OCI-LY1 (cell line): ENCODE results near the gene GPR176.
A peak's percentile ranks its signal among the peaks of the same experiment; 100 is the strongest.

ENCODE experiments used
- H2AFZ ChIP-seq: fragments of 200-600 bp; sonication (generic), shearing (Covaris generic); 2 replicates; pipeline ENCODE4 v1.6.0; 2014; ENCODE audit warnings: antibody characterized with exemption, mild to moderate bottlenecking, low read length
- H3F3A ChIP-seq: fragments of 200-600 bp; sonication (generic), shearing (Covaris generic); 2 replicates; pipeline ENCODE4 v1.6.0; 2014; ENCODE audit warnings: mild to moderate bottlenecking, antibody characterized with exemption, low read length, moderate library complexity; ENCODE audit not compliant: insufficient read depth
- H3K27ac ChIP-seq: fragments of 200-600 bp; sonication (generic); 2 replicates; pipeline ENCODE4 v1.5.1; 2014; ENCODE audit warnings: low read length, mixed run types, mild to moderate bottlenecking, low read depth; ENCODE audit not compliant: poor library complexity, severe bottlenecking
- H3K27me3 ChIP-seq: fragments of 200-600 bp; sonication (generic); 2 replicates; pipeline ENCODE4 v1.6.0; 2014; ENCODE audit warnings: antibody characterized with exemption, mild to moderate bottlenecking, low read length, moderate library complexity; ENCODE audit not compliant: insufficient read depth
- H3K36me3 ChIP-seq: fragments of 200-600 bp; sonication (generic); 2 replicates; pipeline ENCODE4 v1.6.1; 2014; ENCODE audit warnings: mild to moderate bottlenecking, antibody characterized with exemption, low read length, moderate library complexity, mixed read lengths; ENCODE audit not compliant: insufficient read depth
- H3K4me1 ChIP-seq: fragments of 200-600 bp; sonication (generic); 2 replicates; pipeline ENCODE4 v1.5.1; 2014; ENCODE audit warnings: mild to moderate bottlenecking, low read length, moderate library complexity; ENCODE audit not compliant: insufficient read depth, severe bottlenecking
- H3K4me2 ChIP-seq: fragments of 200-600 bp; sonication (generic), shearing (Covaris generic); 2 replicates; pipeline ENCODE4 v1.6.1; 2014; ENCODE audit warnings: low read length
- H3K4me3 ChIP-seq: fragments of 200-600 bp; sonication (generic); 2 replicates; pipeline ENCODE4 v1.5.1; 2014; ENCODE audit warnings: low read length, low read depth, mild to moderate bottlenecking, mixed read lengths; ENCODE audit not compliant: poor library complexity, severe bottlenecking
- H3K79me2 ChIP-seq: fragments of 200-600 bp; shearing (Covaris generic); 2 replicates; pipeline ENCODE4 v1.6.1; 2016; ENCODE audit warnings: mixed run types, low read length, mixed read lengths; ENCODE audit not compliant: insufficient read depth
- H3K9ac ChIP-seq: fragments of 200-600 bp; sonication (generic), shearing (Covaris generic); 2 replicates; pipeline ENCODE4 v1.6.1; 2014; ENCODE audit warnings: mild to moderate bottlenecking, low read length, mixed read lengths
- H3K9me2 ChIP-seq: fragments of 200-600 bp; sonication (generic), shearing (Covaris generic); 2 replicates; pipeline ENCODE4 v1.6.1; 2014; ENCODE audit warnings: low read depth, mild to moderate bottlenecking, low read length, mixed read lengths
- H3K9me3 ChIP-seq: fragments of 200-600 bp; shearing (Covaris generic); 2 replicates; pipeline ENCODE4 v1.6.1; 2014; ENCODE audit warnings: low read length, mixed read lengths
- H4K20me1 ChIP-seq: fragments of 200-600 bp; sonication (generic), shearing (Covaris generic); 2 replicates; pipeline ENCODE4 v1.6.0; 2016; ENCODE audit warnings: mild to moderate bottlenecking, low read length; ENCODE audit not compliant: insufficient read depth
- EZH2 ChIP-seq: fragments of 200-600 bp; sonication (generic), shearing (Covaris generic); IDR thresholded peaks from 2 replicates; pipeline ENCODE4 v1.8.0; 2017; ENCODE audit warnings: borderline replicate concordance, mixed run types, mild to moderate bottlenecking, antibody characterized with exemption, low read length, moderate library complexity, mixed read lengths
- TF ChIP-seq, protein P1 (sequence below): fragments of 200-600 bp; sonication (generic), shearing (Covaris generic); IDR thresholded peaks from 2 replicates; pipeline ENCODE4 v1.5.1; 2017; ENCODE audit warnings: mild to moderate bottlenecking, antibody characterized with exemption, low read length, moderate library complexity, mixed read lengths

The GPR176 gene

GRCh38 chr15:39767921-39768320 is 152.1 kb downstream of the GPR176 start:
- no peaks in the 10 kb centered on the region for H3K27me3 ChIP-seq
- no peak overlapping the region for H3K4me3 ChIP-seq
- H3K4me2 ChIP-seq: no peak overlapping the region
- H3K9ac ChIP-seq: no peak overlapping the region
- H4K20me1 ChIP-seq: no peaks in the 10 kb centered on the region
- no peak overlapping the region for H3K27ac ChIP-seq
- no peaks in the 10 kb centered on the region for H3K4me1 ChIP-seq
- no peaks in the 10 kb centered on the region for H3K9me3 ChIP-seq
- no peaks in the 10 kb centered on the region for H3K79me2 ChIP-seq
- no peak for TF ChIP-seq EZH2
- TF ChIP-seq, protein P1, sequence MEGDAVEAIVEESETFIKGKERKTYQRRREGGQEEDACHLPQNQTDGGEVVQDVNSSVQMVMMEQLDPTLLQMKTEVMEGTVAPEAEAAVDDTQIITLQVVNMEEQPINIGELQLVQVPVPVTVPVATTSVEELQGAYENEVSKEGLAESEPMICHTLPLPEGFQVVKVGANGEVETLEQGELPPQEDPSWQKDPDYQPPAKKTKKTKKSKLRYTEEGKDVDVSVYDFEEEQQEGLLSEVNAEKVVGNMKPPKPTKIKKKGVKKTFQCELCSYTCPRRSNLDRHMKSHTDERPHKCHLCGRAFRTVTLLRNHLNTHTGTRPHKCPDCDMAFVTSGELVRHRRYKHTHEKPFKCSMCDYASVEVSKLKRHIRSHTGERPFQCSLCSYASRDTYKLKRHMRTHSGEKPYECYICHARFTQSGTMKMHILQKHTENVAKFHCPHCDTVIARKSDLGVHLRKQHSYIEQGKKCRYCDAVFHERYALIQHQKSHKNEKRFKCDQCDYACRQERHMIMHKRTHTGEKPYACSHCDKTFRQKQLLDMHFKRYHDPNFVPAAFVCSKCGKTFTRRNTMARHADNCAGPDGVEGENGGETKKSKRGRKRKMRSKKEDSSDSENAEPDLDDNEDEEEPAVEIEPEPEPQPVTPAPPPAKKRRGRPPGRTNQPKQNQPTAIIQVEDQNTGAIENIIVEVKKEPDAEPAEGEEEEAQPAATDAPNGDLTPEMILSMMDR: no peak
- no peaks in the 10 kb centered on the region for H3F3A ChIP-seq
- H2AFZ ChIP-seq: no peak overlapping the region
- no peaks in the 10 kb centered on the region for H3K9me2 ChIP-seq
- no peaks in the 10 kb centered on the region for H3K36me3 ChIP-seq

- no peaks in the 10 kb centered on the region for H3K36me3 ChIP-seq
- H3K79me2 ChIP-seq: no peaks in the 10 kb centered on the region
- H3K4me3 ChIP-seq: no peak overlapping the region
- no peaks in the 10 kb centered on the region for H4K20me1 ChIP-seq
- no peak overlapping the region for H2AFZ ChIP-seq
- no peaks in the 10 kb centered on the region for H3K9me3 ChIP-seq
- H3K27me3 ChIP-seq: no peaks in the 10 kb centered on the region
- H3K9ac ChIP-seq: no peak overlapping the region
- H3K4me2 ChIP-seq: no peak overlapping the region
- TF ChIP-seq, protein P1: no peak
- no peak for TF ChIP-seq EZH2
- H3K27ac ChIP-seq: no peak overlapping the region
- H3K9me2 ChIP-seq: no peaks in the 10 kb centered on the region
- no peaks in the 10 kb centered on the region for H3F3A ChIP-seq
- H3K4me1 ChIP-seq: no peaks in the 10 kb centered on the region
Measured at GRCh38 chr15:39761006-39761405, 159.1 kb downstream of the GPR176 start.

- Histone ChIP-seq H3K9me2 (no peaks in the 10 kb centered on the region), H3K4me1 (no peaks in the 10 kb centered on the region), H3K27me3 (no peaks in the 10 kb centered on the region; the same call in 1 of the 2 replicates), H3K9ac (no peak overlapping the region), H3F3A (no peaks in the 10 kb centered on the region), H4K20me1 (no peaks in the 10 kb centered on the region), H2AFZ (no peak overlapping the region), H3K36me3 (no peaks in the 10 kb centered on the region), H3K9me3 (no peaks in the 10 kb centered on the region), H3K27ac (no peak overlapping the region), H3K79me2 (no peaks in the 10 kb centered on the region), H3K4me3 (no peak overlapping the region), H3K4me2 (no peak overlapping the region)
- TF ChIP-seq, protein P1: peak; percentile 58
- no peak for TF ChIP-seq EZH2
Measured at GRCh38 chr15:39756806-39757522, 163.1 kb downstream of the GPR176 start.
